Kidney epithelial cell (primary cell): ENCODE results near the gene OPCML. TPM values are rescaled to one million over a fixed set of nuclear protein-coding genes. Genes with fewer than 3 reads are reported as not detected.

Experiments
- DNase-seq: peaks from one replicate; pipeline ENCODE4 v3.0.0-alpha.2; 2010; ENCODE audit warnings: low read depth
- H3K27me3 ChIP-seq: 2 replicates; pipeline ENCODE4 v1.6.0; 2011; ENCODE audit warnings: low read length; ENCODE audit not compliant: control insufficient read depth, insufficient read depth
- H3K36me3 ChIP-seq: 2 replicates; pipeline ENCODE4 v1.5.1; 2011; ENCODE audit warnings: low read length; ENCODE audit not compliant: control insufficient read depth, insufficient read depth
- H3K4me3 ChIP-seq: 2 replicates; pipeline ENCODE4 v1.5.1; 2011; ENCODE audit warnings: low read depth, mild to moderate bottlenecking, control low read depth, low read length
- CTCF ChIP-seq: IDR thresholded peaks from 2 replicates; pipeline ENCODE4 v1.5.1; 2011; ENCODE audit warnings: mild to moderate bottlenecking, moderate library complexity, low read length, control low read depth, inconsistent platforms; ENCODE audit not compliant: insufficient read depth, poor library complexity, severe bottlenecking
- total RNA-seq: library from RNA; depleted of rRNA; stranded (reverse); fragments of >200 nt; gene quantifications from 2 replicates; pipeline ENCODE4 v1.2.3, GENCODE V29; 2015

Gene OPCML
- total RNA-seq, 1 donor from 2014 or later: under 0.01 TPM

- Histone ChIP-seq H3K36me3 (no peaks in the 10 kb centered on the region), H3K27me3 (peaks cover 3% of the 10 kb centered on the region), H3K4me3 (no peak overlapping the region)
- DNase-seq: no peak
- TF ChIP-seq CTCF: no peak
Observed at GRCh38 chr11:133052537-133052936, 479.8 kb downstream of the OPCML start.

GRCh38 chr11:133049244-133050019 is 482.9 kb downstream of the OPCML start:
- no peak for DNase-seq
- no peak for TF ChIP-seq CTCF
- Histone ChIP-seq H3K27me3 (peaks cover 3% of the 10 kb centered on the region), H3K36me3 (no peaks in the 10 kb centered on the region), H3K4me3 (no peak overlapping the region)

GRCh38 chr11:133048270-133048669 is 484.0 kb downstream of the OPCML start:
- H3K4me3 ChIP-seq: no peak overlapping the region
- TF ChIP-seq CTCF: no peak
- no peak for DNase-seq
- H3K36me3 ChIP-seq: no peaks in the 10 kb centered on the region
- H3K27me3 ChIP-seq: peaks cover 3% of the 10 kb centered on the region

GRCh38 chr11:133047771-133048115 is 484.6 kb downstream of the OPCML start:
- Histone ChIP-seq H3K36me3 (no peaks in the 10 kb centered on the region), H3K27me3 (peaks cover 3% of the 10 kb centered on the region)
- DNase-seq: no peak

GRCh38 chr11:133047036-133047770 is 485.1 kb downstream of the OPCML start:
- Histone ChIP-seq H3K4me3 (no peak overlapping the region), H3K27me3 (peaks cover 3% of the 10 kb centered on the region), H3K36me3 (no peaks in the 10 kb centered on the region)
- no peak for DNase-seq
- TF ChIP-seq CTCF: no peak

More at GRCh38 chr11:133047771-133048115, 484.6 kb downstream of the OPCML start:
- H3K4me3 ChIP-seq: no peak overlapping the region
- no peak for TF ChIP-seq CTCF
